Right ventricle myocardium superior (tissue), 1 donor: ENCODE data around the gene HMGCR. TPM values are rescaled to one million over a fixed set of nuclear protein-coding genes. Genes with fewer than 3 reads are reported as not detected.
"Not testable (repeated sequence)": the region's sequence is repeated elsewhere in the genome, so short reads cannot be mapped to it uniquely, and the experiment has no call there.

ENCODE experiments used
- ATAC-seq: fragments of 200-7000 bp; cut with Tn5 transposase; one replicate; pipeline ENCODE4 v1.9.1; 2020; ENCODE audit warnings: mild to moderate bottlenecking; ENCODE audit not compliant: poor library complexity
- DNase-seq: peaks from one replicate; pipeline ENCODE4 v3.0.0-alpha.2; 2020
- intact Hi-C: fragments of 100-400 bp; cut with DNase I; formaldehyde crosslinking; loops from one replicate; pipeline ENCODE4 v1.11.2; 2022
- long read RNA-seq: library from polyadenylated mRNA; unstranded; transcript quantifications from one replicate; pipeline ENCODE4 v2.0.0, GENCODE V29; 2021
- total RNA-seq: library from RNA; stranded (reverse); fragmentation: NEBNext Ultra II Directional; extraction: Animal tissue kit (Norgen Biotek cat#: 25700); gene quantifications from one replicate; pipeline ENCODE4 v1.2.1, GENCODE V29; 2021
- donor health status: DM: no; HTN: yes; CAD: no; lungs with severe emphysema.

HMGCR gene
- total RNA-seq, result 7.6 TPM
- long read RNA-seq, full-length matches to known transcripts, result 9 of 13 reads
- long read RNA-seq, partial matches to known transcripts, result 2 of 13 reads
- long read RNA-seq, other reads (novel, unspliced or antisense), result 2 of 13 reads

- intact Hi-C loops, result loop anchor here (2.0 to 10.0 kb wide), 2 partner anchors 100 to 328 kb away; partner anchors contain the start of gene ANKRD31
- ATAC-seq, result peak; percentile 98
- DNase-seq, result peak; percentile 99
Observed at GRCh38 chr5:75336615-75337336, at the start of gene HMGCR. Gene HMGCR (plus strand): TSS chr5:75337220. CDS start chr5:75342606, 5,386 bp downstream.

- DNase-seq, intact Hi-C loops, ATAC-seq: not testable (repeated sequence)
Observed at GRCh38 chr5:75291844-75292243, 45.2 kb upstream of the HMGCR start.

- DNase-seq (no peak), ATAC-seq (no peak)
- intact Hi-C loops, result no loop called here
Observed at GRCh38 chr5:75300084-75300483, 36.9 kb upstream of the HMGCR start.

GRCh38 chr5:75303419-75303818, 33.6 kb upstream of the HMGCR start:
- ATAC-seq (no peak), DNase-seq (no peak)
- intact Hi-C loops, result no loop called here

- intact Hi-C loops, ATAC-seq, DNase-seq: not testable (repeated sequence)
Observed at GRCh38 chr5:75304486-75304885, 32.5 kb upstream of the HMGCR start.

GRCh38 chr5:75306746-75307145, 30.3 kb upstream of the HMGCR start:
- ATAC-seq (no peak), DNase-seq (no peak)
- intact Hi-C loops, result no loop called here

- no peak for DNase-seq
Observed at GRCh38 chr5:75310212-75310611, 26.8 kb upstream of the HMGCR start.

GRCh38 chr5:75319148-75319547, 17.9 kb upstream of the HMGCR start:
- peak; percentile 43 for ATAC-seq
- DNase-seq, intact Hi-C loops: not testable (repeated sequence)

More at GRCh38 chr5:75310212-75310611, 26.8 kb upstream of the HMGCR start:
- no peak for ATAC-seq
- intact Hi-C loops, result no loop called here

GRCh38 chr5:75319638-75320037, 17.4 kb upstream of the HMGCR start:
- intact Hi-C loops, result no loop called here
- ATAC-seq, result peak; percentile 22
- DNase-seq, result no peak

- ATAC-seq, result peak; percentile 62
- no peak for DNase-seq
- intact Hi-C loops, result no loop called here
Observed at GRCh38 chr5:75320371-75320770, 16.6 kb upstream of the HMGCR start.

GRCh38 chr5:75322066-75322465, 15.0 kb upstream of the HMGCR start:
- DNase-seq, result no peak
- no peak for ATAC-seq
- intact Hi-C loops, result no loop called here

- intact Hi-C loops, result no loop called here
- ATAC-seq (no peak), DNase-seq (no peak)
Observed at GRCh38 chr5:75324791-75325190, 12.2 kb upstream of the HMGCR start.

- intact Hi-C loops, result no loop called here
- DNase-seq, result no peak
- no peak for ATAC-seq
Observed at GRCh38 chr5:75325242-75325641, 11.8 kb upstream of the HMGCR start.

- intact Hi-C loops, result loop anchor here (10.0 kb wide), 1 partner anchor 334 kb away; no protein-coding TSS in a partner anchor
- DNase-seq (no peak), ATAC-seq (no peak)
Observed at GRCh38 chr5:75330404-75330803, 6.6 kb upstream of the HMGCR start.

GRCh38 chr5:75331095-75332090, 5.6 kb upstream of the HMGCR start:
- intact Hi-C loops, result loop anchor here (10.0 kb wide), 1 partner anchor 333 kb away; no protein-coding TSS in a partner anchor
- no peak for DNase-seq

GRCh38 chr5:75333759-75334158, 3.3 kb upstream of the HMGCR start:
- intact Hi-C loops, result loop anchor here (10.0 kb wide), 1 partner anchor 331 kb away; no protein-coding TSS in a partner anchor
- ATAC-seq, DNase-seq: not testable (repeated sequence)

More at GRCh38 chr5:75331095-75332090, 5.6 kb upstream of the HMGCR start:
- no peak for ATAC-seq

- DNase-seq, ATAC-seq: not testable (repeated sequence)
- intact Hi-C loops, result loop anchor here (10.0 kb wide), 1 partner anchor 330 kb away; no protein-coding TSS in a partner anchor
Observed at GRCh38 chr5:75334413-75334812, 2.6 kb upstream of the HMGCR start.

- intact Hi-C loops, result loop anchor here (10.0 kb wide), 1 partner anchor 329 kb away; no protein-coding TSS in a partner anchor
- ATAC-seq, result no peak
Observed at GRCh38 chr5:75335486-75335885, 1.5 kb upstream of the HMGCR start.

More at GRCh38 chr5:75335486-75335885, 1.5 kb upstream of the HMGCR start:
- no peak for DNase-seq
